ENCODE measurements around the gene PLPP6.

PLPP6 gene

DNA sequence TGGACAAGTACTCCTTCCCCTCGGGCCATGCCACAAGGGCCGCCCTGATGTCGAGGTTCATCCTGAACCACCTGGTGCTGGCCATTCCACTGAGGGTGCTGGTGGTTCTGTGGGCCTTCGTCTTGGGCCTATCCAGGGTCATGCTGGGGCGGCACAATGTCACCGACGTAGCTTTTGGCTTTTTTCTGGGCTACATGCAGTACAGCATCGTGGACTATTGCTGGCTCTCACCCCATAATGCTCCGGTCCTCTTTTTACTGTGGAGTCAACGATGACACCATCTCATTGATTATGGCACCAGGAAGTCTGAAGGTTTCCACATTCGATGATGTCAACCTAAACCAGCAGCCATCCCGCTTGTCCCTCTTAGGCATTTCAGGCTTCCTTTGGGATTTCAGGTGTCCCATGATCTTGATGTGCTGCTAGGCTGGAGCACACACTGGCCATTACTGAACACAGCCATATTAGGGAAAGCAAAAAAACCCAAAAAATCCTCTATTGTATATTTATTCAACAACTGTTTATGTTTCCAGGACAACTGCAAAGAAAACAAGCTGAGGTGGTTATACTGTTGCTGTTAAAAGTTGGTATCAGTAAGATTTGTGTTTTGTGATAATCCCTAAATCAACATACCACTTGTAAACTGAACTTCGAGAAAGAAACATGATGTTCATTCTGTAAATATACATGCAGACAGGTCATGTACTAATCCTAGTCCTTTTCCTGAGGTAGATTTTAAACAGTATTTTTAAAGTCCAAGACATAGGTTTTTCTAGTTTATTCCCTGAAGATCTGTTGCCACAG lies 1.1 kb downstream of the PLPP6 start:
- no peak for DNase-seq

DNA sequence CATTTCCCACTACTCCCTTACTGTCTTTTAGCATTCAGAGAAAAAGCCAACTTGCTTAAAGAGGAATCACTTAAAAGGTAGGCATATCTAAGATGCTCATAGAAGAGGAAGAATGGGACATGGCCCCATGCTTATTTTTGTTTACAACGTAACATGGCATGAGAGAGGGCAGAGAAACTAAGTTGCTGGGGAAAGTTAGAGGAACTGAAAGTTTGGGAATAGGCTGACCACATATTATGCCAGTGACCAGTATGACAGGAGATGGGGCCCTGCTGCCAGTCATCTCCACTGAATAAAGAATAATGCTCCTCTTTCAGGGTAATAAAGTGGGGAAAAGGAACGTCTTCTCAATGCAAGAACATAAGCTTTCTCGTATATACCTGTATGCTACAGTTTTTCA lies 1.9 kb downstream of the PLPP6 start:
- no peak for DNase-seq

DNA sequence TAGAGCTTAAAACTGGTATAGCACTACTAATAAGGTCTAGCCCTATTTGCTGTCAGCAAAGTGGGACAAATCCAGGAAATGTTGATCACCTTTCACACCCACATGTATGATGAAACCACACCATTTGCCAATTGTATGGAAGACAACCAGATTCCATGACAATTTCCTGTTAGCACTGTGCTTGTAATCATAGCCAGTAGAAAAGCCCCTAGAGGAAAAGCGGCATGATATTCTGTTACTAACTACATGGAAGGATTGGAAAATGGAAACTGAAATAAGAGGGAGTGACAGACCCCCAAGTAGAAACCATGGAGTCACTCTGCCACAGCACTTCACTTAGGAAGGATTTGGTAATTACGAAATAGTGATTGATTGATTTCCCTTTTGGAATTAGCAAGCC lies 3.3 kb downstream of the PLPP6 start:
- DNase-seq, result no peak

DNA sequence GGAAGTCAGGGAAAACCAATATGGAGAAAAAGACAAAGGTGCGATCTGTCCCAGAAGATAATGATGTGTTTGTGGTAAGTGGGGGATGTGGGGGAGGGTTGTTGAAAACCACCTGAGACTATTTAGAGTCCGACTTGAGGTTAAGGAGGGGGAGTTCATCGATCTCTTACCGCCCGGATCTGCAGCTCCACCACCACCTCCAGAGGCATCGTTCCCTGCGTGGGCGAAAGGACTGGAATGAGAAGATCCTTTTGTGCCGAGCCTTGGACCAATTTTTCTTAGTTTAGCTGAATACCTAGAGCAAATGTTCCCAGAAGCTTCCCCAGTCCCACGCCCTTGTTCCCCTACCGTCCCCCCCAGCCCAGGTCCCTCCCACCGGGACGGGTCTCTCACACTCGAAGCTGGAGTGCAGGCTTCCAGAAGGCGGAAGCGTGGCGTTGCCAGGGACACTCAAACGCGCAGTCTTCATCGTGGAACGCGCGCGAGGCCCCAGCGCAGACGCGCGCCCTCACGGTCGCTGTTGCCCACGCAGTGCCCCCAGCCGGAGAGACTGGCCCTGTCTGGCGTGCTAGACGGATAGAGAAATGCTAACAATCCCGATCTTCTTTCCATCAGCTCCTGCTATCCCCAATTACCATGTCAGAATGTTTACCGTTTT lies 4.1 kb downstream of the PLPP6 start, which contains the start of gene SPATA6L:
SPATA6L (minus strand) TSS at position 439 of the 658 bp plus-strand sequence; CDS start at position 209, 230 bp downstream.
- no peak for DNase-seq

DNA sequence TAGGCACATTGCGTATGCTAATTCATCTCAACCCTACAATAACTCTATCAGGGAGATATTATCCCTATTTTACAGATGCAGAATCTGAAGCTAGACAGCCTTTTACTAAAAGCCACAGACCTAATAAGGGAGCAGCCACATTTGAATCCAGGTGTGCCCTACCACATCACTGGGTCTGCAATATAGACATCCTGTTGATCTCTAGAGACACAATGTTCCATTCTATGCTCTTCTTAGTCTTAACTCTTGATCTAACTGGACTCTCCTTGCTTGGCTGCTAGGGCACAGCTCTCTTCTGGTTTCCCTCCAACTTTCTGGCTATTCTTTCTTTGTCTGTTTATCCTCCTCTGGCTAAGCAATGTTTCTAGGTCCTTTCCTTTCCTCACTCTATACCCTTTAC lies 5.6 kb downstream of the PLPP6 start:
- no peak for DNase-seq

DNA sequence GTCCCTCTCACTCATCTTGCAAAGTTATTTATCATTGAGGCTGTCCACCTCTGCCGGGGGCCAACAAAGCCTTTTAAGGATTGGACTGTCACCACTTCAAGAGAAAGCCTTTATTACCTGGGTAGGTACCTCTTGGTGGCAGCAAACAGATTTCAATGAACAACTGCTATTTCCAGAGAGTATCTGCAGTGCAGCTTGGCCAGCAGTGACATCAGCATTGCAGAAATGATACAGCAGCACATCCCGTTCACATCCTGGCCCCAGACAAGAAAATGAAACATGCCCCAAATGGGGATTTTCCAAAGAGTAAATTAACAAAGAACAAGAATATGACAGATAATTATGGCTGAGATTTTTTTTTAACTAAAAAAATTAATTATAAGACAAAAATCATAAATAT lies 6.5 kb downstream of the PLPP6 start:
- DNase-seq, result no peak

DNA sequence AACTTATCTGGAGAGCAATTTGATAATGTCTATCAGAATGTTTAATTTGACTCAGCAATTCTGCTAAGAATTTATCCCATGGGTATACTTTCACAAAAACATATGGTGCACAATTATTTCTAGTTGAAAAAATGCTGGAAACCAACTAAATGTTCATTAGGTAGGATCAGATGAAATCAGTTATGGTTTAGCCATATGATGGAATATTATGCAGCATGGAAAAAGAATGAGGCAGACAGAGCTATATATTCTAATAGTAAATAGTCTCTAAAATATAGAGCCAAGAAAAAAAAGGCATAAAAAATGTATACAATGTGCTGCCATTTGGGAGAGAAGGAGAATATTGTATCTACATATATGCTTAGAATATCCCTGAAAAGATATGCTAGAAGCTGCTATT lies 7.8 kb downstream of the PLPP6 start:
- no peak for DNase-seq

DNA sequence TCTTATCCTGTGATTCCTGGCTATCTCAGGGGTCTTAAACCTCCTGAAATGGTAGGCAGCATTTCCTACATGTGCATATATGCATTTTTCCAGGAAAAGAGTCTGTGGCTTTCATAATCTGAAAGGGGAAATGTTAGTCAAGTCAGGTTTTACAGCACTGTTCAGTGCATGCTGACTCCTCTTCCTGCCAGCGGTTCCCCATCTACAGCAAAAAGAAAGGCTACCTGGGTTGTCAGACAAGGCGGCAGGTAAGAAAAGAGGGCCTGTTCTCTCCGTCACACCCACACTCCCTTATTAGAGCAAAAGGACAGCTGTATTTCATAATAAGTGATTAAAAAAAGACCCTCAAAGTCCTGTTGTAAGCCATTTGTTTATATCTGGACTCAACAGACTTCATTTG lies 8.5 kb downstream of the PLPP6 start:
- no peak for DNase-seq

DNA sequence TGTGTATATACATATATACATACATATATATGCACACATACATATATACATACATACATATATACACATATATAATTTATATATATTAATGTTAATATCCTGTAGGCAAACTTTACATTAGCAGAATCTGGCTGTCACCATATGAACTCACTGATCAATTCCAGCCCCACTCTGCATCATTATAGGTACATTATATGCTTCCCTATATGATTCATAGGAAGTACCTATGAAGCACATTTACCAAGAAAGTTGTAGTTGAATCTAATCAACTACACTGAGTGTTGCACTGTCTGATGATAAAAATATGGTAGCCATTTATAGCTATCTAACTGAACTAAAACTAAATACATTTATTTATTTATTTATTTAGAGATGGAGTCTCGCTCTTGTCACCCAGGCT lies 9.6 kb downstream of the PLPP6 start:
- DNase-seq, result no peak

DNA sequence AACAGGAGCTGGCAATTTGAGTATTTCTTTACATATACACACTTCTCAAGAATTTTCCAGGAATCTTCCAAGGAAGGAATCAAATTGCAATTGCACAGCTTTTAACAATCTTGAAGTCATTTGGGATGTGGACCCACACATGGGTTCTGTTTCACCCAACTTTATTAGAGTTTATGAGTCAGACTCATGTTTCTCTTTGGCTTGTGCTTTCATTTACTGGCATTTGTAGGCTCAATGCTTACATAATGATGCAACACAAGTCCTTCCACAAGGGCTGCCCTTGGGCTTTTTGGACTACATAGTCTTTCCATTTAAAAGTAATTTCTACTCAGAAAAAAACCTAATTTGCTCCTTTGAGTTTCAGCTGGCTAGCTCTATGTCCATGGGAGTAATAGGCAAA lies 12.7 kb downstream of the PLPP6 start:
- no peak for DNase-seq

DNA sequence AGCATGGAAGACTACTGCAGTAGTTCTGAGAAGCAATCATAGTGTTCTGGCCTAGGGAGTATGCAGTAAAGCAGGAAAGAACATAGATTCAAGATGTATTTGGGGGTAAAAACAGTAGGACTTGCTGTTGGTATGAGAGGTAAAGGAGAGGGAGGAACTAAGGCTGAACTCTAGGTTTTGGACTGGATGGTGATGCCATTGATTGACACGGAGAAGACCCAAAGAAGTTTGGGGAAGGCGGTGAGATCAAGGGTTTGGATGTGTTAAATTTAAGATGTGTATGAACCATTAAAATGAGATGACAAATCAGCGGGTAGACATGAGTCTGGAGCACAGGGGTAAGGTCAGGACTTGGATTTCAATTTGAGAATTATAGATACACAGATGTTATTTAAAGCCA lies 15.3 kb downstream of the PLPP6 start:
- no peak for DNase-seq

DNA sequence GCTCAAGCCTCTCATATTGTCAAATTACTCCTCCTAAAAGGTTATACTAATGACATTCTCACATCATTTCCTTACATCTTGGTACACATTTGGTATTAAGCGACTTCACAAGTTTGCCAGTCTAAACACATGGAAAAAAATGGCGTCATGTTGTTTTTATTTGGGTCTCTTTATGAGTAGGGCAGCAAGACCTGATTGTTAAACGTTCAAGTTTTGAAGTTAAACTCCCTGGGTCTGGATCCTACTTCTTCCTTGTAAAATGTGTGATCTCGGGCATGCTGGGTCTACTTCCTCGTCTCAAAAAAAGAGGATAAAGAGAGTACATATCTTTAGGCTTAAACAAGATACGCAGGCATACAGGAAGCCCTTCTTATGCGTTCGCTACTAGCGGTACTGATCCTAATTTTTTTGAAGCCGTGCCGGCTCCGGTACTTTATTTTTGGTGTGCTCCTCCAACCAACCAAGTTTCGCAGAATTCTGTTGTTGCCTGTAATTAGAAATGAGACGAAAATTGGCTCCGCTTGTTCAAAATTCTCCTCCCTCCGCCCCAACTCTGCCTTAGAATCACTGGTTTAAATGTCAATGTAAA lies 16.7 kb downstream of the PLPP6 start:
- no peak for DNase-seq

DNA sequence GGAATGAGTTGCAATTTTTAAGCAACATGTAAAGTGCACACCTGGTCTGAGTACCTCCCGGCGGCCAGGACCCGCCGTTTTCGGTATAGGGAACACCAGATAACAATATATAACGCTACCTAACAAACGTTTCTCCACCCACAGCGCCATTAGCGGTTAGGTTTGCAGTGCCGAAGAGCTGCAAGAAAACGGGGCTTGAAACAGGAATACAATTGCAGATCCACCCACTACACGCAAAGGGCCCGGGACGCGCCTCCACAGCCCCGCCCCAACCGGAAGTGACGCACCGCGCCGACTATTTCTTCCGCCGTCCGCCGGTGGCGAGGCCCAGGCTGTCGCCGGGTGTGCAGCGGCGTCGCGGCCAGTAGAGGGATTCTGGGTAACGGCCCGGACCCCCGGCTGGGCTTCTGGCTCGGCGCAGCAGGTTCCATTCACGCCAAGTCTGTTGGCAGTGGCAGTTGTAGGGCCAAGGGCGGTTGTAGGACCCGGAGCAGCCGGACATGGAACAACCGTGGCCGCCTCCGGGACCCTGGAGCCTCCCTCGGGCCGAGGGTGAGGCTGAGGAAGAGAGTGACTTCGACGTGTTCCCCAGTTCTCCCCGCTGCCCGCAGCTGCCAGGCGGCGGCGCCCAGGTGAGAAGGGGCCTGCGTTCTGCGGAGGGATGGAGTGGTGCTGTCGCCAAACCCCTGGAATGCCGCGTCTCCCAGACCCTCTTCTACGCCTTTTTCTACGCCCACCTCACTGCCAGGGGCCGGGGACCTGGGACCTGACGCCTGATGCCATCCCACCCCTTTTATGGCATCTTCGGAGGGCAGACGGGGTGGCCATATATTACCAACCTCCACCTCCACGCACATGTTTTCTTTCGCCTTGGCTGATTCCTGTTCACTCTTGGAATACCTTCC lies 17.4 kb downstream of the PLPP6 start, which contains the start of gene CDC37L1:
CDC37L1 (plus strand) TSS at position 302 of the 905 bp plus-strand sequence; CDS start at position 501, 199 bp downstream.
- DNase-seq, result peak; percentile 75

DNA sequence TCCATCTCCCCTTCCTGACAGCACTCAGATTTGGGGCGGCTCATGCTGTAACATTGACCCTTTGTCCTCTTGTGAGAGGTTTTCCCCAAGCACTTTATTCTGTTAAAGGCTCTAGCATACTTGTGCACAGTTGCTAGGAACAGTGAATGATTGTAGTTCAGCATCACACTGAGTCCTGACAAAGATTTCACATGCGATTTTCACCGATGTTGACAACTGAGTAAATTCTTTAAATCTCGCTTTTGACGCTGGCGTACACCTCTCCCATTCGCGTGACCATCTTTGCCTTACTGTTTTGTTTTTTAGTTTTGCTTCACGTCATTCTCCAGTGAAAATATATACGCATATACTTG lies 18.1 kb downstream of the PLPP6 start:
- no peak for DNase-seq

DNA sequence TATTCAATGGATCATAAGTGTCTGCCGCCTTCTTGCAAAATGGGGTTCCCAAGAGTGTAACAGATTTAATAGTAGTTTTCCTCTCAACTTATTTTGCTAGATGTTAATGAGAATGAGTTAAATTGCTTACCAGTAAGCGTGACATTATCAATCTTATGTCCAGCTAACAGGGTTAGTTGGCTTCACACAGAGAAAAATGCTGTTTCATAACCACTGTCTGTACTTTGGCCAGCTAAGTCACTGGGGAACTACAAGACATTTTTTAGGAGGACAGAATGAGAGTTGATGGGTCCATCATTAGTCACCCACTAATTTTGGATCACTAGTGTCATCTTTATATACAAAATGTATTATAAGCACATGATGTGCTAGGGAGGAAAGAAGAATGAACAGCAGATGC lies 18.7 kb downstream of the PLPP6 start:
- no peak for DNase-seq

DNA sequence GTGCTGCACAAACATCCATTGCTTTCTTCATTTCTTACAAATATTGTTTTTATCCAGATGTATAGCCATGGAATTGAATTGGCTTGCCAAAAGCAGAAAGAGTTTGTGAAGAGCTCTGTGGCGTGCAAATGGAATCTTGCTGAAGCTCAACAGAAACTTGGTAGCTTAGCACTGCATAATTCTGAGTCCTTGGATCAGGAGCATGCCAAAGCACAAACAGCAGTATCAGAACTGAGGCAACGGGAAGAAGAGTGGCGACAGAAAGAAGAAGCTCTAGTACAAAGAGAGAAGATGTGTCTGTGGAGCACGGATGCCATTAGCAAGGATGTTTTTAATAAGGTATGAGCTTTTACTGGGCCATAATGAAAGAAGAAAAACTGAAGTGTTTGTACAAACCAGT lies 22.7 kb downstream of the PLPP6 start:
- no peak for DNase-seq

DNA sequence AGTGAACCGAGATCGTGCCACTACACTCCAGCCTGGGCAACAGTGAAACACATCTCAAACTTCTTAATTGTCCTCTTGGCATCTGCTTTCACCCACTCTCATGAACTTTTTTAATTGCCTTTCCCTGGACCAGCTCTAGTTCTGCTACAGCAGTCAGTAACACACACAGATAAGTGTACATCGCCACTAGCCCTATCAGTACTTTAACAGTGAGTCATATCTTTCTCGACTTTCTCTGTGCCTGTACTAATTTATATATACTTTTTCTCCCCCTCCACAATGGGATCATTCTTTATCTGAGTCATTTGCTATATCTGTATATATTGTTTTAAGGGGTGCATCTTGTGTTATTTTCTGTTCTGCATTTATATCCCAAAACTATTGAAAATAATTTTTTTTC lies 24.0 kb downstream of the PLPP6 start:
- DNase-seq, result no peak

DNA sequence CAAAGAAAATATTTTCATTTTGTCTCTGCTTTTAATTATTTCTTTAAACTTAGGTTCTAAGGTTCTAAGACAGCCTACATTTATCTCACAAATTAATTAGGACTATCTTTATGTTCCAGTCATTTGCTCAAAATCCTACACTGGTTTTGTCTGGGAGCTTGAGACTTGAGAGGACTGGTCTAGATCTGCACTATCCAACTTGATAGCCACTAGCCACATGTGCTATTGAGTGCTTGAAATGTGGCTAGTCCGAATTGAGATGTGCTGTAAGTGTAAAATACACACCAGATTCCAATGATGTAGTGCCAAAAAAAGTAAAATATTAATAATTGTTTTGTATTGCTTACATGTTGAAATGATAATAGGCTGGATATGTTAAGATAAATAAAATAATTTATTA lies 24.5 kb downstream of the PLPP6 start:
- DNase-seq, result no peak

DNA sequence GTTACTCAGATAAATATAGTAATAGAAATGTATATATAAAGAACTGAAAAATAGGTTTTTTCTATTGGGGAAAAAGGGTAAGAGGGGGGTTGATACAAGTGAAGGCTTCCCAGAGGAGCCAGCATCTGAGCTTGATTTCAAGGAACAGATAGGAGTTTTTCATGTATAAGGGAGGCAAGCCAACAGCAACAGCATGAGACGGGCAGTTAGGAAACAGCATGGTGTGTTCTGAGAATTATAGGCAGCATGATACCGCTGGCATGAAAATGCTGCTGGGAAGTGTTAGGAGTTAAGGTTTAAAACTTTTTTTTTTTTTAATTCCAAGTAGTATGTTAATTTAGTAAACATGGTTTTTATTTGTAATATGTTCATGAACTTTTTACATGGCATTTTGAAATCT lies 26.9 kb downstream of the PLPP6 start:
- no peak for DNase-seq

DNA sequence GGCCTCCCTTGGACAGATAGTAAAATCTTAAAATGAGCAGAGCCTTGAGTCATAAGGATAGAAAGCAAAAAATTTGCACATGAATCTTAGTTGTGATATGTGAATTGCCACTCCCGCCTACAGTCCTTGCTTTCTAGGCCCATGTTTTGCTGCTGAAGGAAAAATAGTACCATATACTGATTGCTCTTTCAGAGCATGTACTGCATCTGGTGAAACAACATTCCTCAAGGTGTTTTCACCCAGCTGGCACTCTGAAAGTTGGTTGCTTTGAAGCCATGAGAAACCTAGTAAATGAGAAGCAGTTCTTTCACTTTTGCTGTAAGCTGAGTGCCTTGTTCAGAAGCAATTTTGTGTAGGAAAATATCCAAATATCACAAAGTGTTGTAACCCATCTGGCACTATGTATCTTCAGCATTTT lies 27.6 kb downstream of the PLPP6 start:
- no peak for DNase-seq

DNA sequence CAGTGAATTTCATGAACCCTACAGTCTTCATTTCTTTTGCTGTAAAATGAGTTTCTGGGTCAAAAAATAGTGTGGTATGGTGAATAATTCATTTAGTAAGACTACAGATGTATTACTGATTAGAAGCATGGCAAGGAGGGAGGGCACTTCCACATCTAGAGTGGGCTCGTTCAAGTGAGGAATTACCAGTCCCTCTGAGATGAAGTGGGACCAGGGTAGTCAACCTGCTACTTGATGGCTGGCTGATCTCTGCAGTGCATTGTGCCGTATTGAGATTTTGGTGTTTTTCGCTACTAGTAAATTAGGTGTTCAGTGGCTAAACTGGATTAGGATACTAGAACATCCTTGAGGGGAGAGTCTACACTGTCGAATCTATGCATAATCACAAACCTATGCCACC lies 28.1 kb downstream of the PLPP6 start:
- no peak for DNase-seq

DNA sequence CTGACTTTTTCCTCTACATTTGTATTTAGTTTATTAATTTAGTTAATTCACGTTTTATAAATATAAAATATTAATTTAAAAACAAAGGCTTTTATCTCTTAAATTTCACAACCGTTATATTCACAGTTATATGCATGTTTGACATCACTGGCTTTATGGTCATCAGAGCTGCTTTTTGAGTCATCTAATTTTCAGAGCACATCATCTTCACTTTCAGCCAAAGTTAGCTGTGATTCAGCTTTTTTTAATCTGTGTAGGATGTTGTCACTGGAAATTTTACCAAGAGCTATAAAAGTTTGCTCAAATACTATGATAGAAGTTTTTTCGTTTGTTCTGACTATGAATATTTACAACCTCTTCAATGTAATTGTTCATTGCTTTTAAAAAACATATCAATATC lies 29.7 kb downstream of the PLPP6 start:
- no peak for DNase-seq

DNA sequence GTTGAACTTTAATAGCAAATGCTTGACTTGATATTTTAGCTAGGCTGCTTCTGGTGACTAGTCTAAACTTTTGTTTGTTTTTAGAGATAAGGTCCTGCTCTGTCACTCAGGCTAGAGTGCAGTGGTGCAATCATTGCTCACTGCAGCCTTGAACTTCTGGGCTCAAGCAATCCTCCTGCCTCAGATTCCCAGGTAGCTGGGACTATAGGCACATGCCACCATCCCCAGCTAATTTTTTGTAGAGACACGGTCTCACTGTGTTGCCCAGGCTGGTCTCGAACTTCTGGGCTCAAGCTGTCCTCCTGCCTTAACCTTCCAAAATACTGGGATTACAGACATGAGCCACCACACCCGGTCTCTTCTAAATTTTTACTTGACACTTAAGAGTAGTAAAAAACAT lies 38.0 kb downstream of the PLPP6 start:
- DNase-seq, result no peak

Measured in NCI-H510A (cell line).